ENCODE measurements around the gene RAPGEF2.

GRCh38 chr4:159199826-159200225, 96.9 kb downstream of the RAPGEF2 start:
- TF ChIP-seq POLR2A (IDR thresholded peaks at IDR 0.05): no peak
- TF ChIP-seq, protein P1, sequence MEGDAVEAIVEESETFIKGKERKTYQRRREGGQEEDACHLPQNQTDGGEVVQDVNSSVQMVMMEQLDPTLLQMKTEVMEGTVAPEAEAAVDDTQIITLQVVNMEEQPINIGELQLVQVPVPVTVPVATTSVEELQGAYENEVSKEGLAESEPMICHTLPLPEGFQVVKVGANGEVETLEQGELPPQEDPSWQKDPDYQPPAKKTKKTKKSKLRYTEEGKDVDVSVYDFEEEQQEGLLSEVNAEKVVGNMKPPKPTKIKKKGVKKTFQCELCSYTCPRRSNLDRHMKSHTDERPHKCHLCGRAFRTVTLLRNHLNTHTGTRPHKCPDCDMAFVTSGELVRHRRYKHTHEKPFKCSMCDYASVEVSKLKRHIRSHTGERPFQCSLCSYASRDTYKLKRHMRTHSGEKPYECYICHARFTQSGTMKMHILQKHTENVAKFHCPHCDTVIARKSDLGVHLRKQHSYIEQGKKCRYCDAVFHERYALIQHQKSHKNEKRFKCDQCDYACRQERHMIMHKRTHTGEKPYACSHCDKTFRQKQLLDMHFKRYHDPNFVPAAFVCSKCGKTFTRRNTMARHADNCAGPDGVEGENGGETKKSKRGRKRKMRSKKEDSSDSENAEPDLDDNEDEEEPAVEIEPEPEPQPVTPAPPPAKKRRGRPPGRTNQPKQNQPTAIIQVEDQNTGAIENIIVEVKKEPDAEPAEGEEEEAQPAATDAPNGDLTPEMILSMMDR (IDR thresholded peaks at IDR 0.05): no peak

All from testis (tissue), 2 donors.